IMR-90 (cell line): Measurements from ENCODE around the gene SERPINF2. TPM values are rescaled to one million over a fixed set of nuclear protein-coding genes. Genes with fewer than 3 reads are reported as not detected.

Experiments
- ATAC-seq: fragments of 200-7000 bp; cut with Tn5 transposase; 2 replicates; pipeline ENCODE4 v1.9.1; 2020; ENCODE audit warnings: low read depth, mild to moderate bottlenecking, moderate library complexity
- BruUV-seq: library from RNA; stranded (reverse); fragments of 400-500 nt; replicated peaks from 2 replicates; lab custom pipeline; 2021; lab: Mats Ljungman, UMichigan
- CTCF ChIA-PET: fragments of 300-600 bp; formaldehyde crosslinking; extraction: SDS; loops from one replicate; lab custom pipeline; 2021; ENCODE audit warnings: antibody characterized with exemption; lab: Yijun Ruan, JAX
- POLR2A ChIA-PET: fragments of 300-600 bp; sonication (Branson Sonifier 250); formaldehyde crosslinking; loops from one replicate; lab custom pipeline; 2022; ENCODE audit warnings: antibody characterized with exemption; ENCODE audit not compliant: unreplicated experiment; lab: Charles Lee
- DNase-seq: peaks from one replicate; pipeline ENCODE4 v3.0.0; 2013
- H2AFZ ChIP-seq: replicated peaks from 2 replicates; pipeline ENCODE3; 2013; ENCODE audit warnings: low read length, mild to moderate bottlenecking; ENCODE audit not compliant: poor library complexity
- H2AK5ac ChIP-seq: 2 replicates; pipeline ENCODE4 v1.6.1; 2013; ENCODE audit warnings: low read depth, low read length, inconsistent platforms
- H2AK9ac ChIP-seq: replicated peaks from 2 replicates; pipeline ENCODE3; 2013; ENCODE audit warnings: mild to moderate bottlenecking, low read depth, low read length, moderate library complexity; ENCODE audit not compliant: poor library complexity
- H2BK120ac ChIP-seq: 2 replicates; pipeline ENCODE4 v1.6.1; 2013; ENCODE audit warnings: low read depth, low read length, inconsistent platforms
- H2BK15ac ChIP-seq: 3 replicates; pipeline ENCODE4 v1.6.1; 2013; ENCODE audit warnings: low read depth, low read length, inconsistent platforms
- H2BK20ac ChIP-seq: 2 replicates; pipeline ENCODE4 v1.6.1; 2013; ENCODE audit warnings: low read depth, mild to moderate bottlenecking, inconsistent platforms, low read length, moderate library complexity
- H2BK5ac ChIP-seq: 2 replicates; pipeline ENCODE4 v1.6.1; 2013; ENCODE audit warnings: mild to moderate bottlenecking, low read depth, low read length, inconsistent platforms; ENCODE audit not compliant: poor library complexity, severe bottlenecking
- H3K14ac ChIP-seq: replicated peaks from 2 replicates; pipeline ENCODE4 v1.6.1; 2013; ENCODE audit warnings: low read depth, low read length, inconsistent platforms
- H3K18ac ChIP-seq: 2 replicates; pipeline ENCODE4 v1.6.1; 2013; ENCODE audit warnings: low read depth, low read length, control low read depth
- H3K23ac ChIP-seq: 2 replicates; pipeline ENCODE4 v1.6.1; 2013; ENCODE audit warnings: low read depth, low read length, inconsistent platforms
- H3K27ac ChIP-seq: 2 replicates; pipeline ENCODE4 v1.5.1; 2013; ENCODE audit warnings: mild to moderate bottlenecking, control low read depth, low read length; ENCODE audit not compliant: insufficient read depth
- H3K27me3 ChIP-seq: 2 replicates; pipeline ENCODE4 v1.6.1; 2013; ENCODE audit warnings: low read length; ENCODE audit not compliant: control insufficient read depth, insufficient read depth
- H3K36me3 ChIP-seq: 2 replicates; pipeline ENCODE4 v1.6.1; 2013; ENCODE audit warnings: low read length, mixed read lengths; ENCODE audit not compliant: control insufficient read depth, insufficient read depth
- H3K4ac ChIP-seq: 2 replicates; pipeline ENCODE4 v1.6.1; 2013; ENCODE audit warnings: low read depth, low read length, inconsistent platforms
- H3K4me1 ChIP-seq: 2 replicates; pipeline ENCODE4 v1.6.1; 2013; ENCODE audit warnings: low read length, mixed read lengths; ENCODE audit not compliant: control insufficient read depth, insufficient read depth
- H3K4me2 ChIP-seq: 2 replicates; pipeline ENCODE4 v1.6.1; 2013; ENCODE audit warnings: low read depth, mild to moderate bottlenecking, control low read depth, low read length, moderate library complexity
- H3K4me3 ChIP-seq: 2 replicates; pipeline ENCODE4 v1.5.1; 2013; ENCODE audit warnings: low read depth, mild to moderate bottlenecking, control low read depth, low read length, moderate library complexity; ENCODE audit not compliant: insufficient read depth
- H3K56ac ChIP-seq: 2 replicates; pipeline ENCODE4 v1.6.1; 2013; ENCODE audit warnings: low read length, inconsistent platforms; ENCODE audit not compliant: insufficient read depth; ENCODE audit errors: extremely low read depth
- H3K79me1 ChIP-seq, 2 experiments: 2 replicates each; pipeline ENCODE4 v1.6.1; 2013; ENCODE audit warnings: low read length in 2 of 2, inconsistent platforms in 1 of 2, low read depth in 1 of 2
- H3K9ac ChIP-seq: 2 replicates; pipeline ENCODE4 v1.6.1; 2013; ENCODE audit warnings: low read depth, low read length, control low read depth
- H3K9me1 ChIP-seq: 2 replicates; pipeline ENCODE4 v1.6.1; 2013; ENCODE audit warnings: low read length, inconsistent platforms; ENCODE audit not compliant: insufficient read depth
- H3K9me3 ChIP-seq: 2 replicates; pipeline ENCODE4 v1.6.1; 2013; ENCODE audit warnings: low read length; ENCODE audit not compliant: control insufficient read depth, insufficient read depth
- H4K20me1 ChIP-seq: 2 replicates; pipeline ENCODE4 v1.6.1; 2013; ENCODE audit warnings: low read length, inconsistent platforms; ENCODE audit not compliant: insufficient read depth
- H4K5ac ChIP-seq: 2 replicates; pipeline ENCODE4 v1.6.1; 2013; ENCODE audit warnings: mild to moderate bottlenecking, low read depth, low read length, control low read depth
- H4K8ac ChIP-seq, 2 experiments: 2 replicates each; pipeline ENCODE4 v1.6.1; 2013; ENCODE audit warnings: low read depth in 2 of 2, low read length in 2 of 2, control low read depth in 1 of 2, inconsistent platforms in 1 of 2
- H4K91ac ChIP-seq: 2 replicates; pipeline ENCODE4 v1.6.1; 2013; ENCODE audit warnings: low read depth, low read length, inconsistent platforms; ENCODE audit not compliant: insufficient read depth
- BHLHE40 ChIP-seq: fragments of 150-350 bp; IDR thresholded peaks from 2 replicates; pipeline ENCODE4 v1.6.1; 2016; ENCODE audit warnings: mild to moderate bottlenecking, low read depth, low read length
- CEBPB ChIP-seq: IDR thresholded peaks from 2 replicates; pipeline ENCODE4 v1.6.1; 2012; ENCODE audit warnings: low read depth, low read length, improper control_type of control experiment
- CHD1 ChIP-seq: IDR thresholded peaks from 2 replicates; pipeline ENCODE4 v1.6.1; 2012; ENCODE audit warnings: low read depth, low read length, improper control_type of control experiment
- FOS ChIP-seq: fragments of 150-350 bp; IDR thresholded peaks from 2 replicates; pipeline ENCODE4 v1.6.1; 2016; ENCODE audit warnings: low read depth, low read length
- MAZ ChIP-seq: IDR thresholded peaks from 2 replicates; pipeline ENCODE4 v1.6.1; 2012; ENCODE audit warnings: low read depth, mild to moderate bottlenecking, low read length, improper control_type of control experiment, moderate library complexity, borderline replicate concordance
- MXI1 ChIP-seq: IDR thresholded peaks from 2 replicates; pipeline ENCODE4 v1.6.1; 2012; ENCODE audit warnings: low read depth, mild to moderate bottlenecking, low read length, moderate library complexity, borderline replicate concordance
- RAD21 ChIP-seq: IDR thresholded peaks from 2 replicates; pipeline ENCODE4 v1.6.1; 2012; ENCODE audit warnings: low read length, improper control_type of control experiment
- RCOR1 ChIP-seq: IDR thresholded peaks from 2 replicates; pipeline ENCODE4 v1.6.1; 2012; ENCODE audit warnings: mild to moderate bottlenecking, low read length, improper control_type of control experiment; ENCODE audit not compliant: insufficient replicate concordance
- WGBS, 2 experiments: methylation state at CpG; one replicate each; pipeline versions ENCODE4 v1.1.5 to v1.1.7; 2013; ENCODE audit warnings: missing lambda C conversion rate in 2 of 2; ENCODE audit not compliant: insufficient read length in 1 of 2; ENCODE audit errors: extremely low coverage in 2 of 2; 5-methylcytosine and 5-hydroxymethylcytosine counted together
- dilution Hi-C: fragments of 300-500 bp; cut with HindIII; formaldehyde crosslinking; loops from one replicate; pipeline ENCODE4 v1.14.3; 2018; ENCODE audit warnings: low sequenced_read_pairs; ENCODE audit not compliant: unreplicated experiment
- in situ Hi-C: fragments of 300-500 bp; cut with MboI; formaldehyde crosslinking; loops from 3 replicates; pipeline ENCODE4 v1.14.3; 2019; ENCODE audit warnings: low sequenced_read_pairs, inconsistent platforms, mixed read lengths
- intact Hi-C: fragments of 100-400 bp; cut with micrococcal nuclease; formaldehyde crosslinking; loops from 2 replicates; pipeline ENCODE4 v1.10.0; 2022
- polyA plus RNA-seq, 3 experiments: library from polyadenylated mRNA; depleted of rRNA; stranded (reverse); fragments of >200 nt; gene quantifications; 2 replicates each; pipeline ENCODE4 v1.2.3, GENCODE V29; 2012; ENCODE audit warnings: low replicate concordance in 1 of 3
- total RNA-seq: library from RNA; depleted of rRNA; stranded (reverse); fragments of >200 nt; gene quantifications from 2 replicates; pipeline ENCODE4 v1.2.3, GENCODE V29; 2012
- TF ChIP-seq, protein P1 (sequence below): fragments of 150-350 bp; IDR thresholded peaks from 2 replicates; pipeline ENCODE4 v1.6.1; 2017; ENCODE audit warnings: mild to moderate bottlenecking, antibody characterized with exemption, low read length, low read depth
- TF ChIP-seq, protein P2 (sequence below): conservative IDR thresholded peaks from 2 replicates; pipeline ENCODE4 v1.5.1; 2012; ENCODE audit warnings: mild to moderate bottlenecking, low read depth, low read length, improper control_type of control experiment

SERPINF2 gene
- total and polyA plus RNA-seq, 2 of the 4 experiments (the other 2 are of a cell fraction): not detected

DNA sequence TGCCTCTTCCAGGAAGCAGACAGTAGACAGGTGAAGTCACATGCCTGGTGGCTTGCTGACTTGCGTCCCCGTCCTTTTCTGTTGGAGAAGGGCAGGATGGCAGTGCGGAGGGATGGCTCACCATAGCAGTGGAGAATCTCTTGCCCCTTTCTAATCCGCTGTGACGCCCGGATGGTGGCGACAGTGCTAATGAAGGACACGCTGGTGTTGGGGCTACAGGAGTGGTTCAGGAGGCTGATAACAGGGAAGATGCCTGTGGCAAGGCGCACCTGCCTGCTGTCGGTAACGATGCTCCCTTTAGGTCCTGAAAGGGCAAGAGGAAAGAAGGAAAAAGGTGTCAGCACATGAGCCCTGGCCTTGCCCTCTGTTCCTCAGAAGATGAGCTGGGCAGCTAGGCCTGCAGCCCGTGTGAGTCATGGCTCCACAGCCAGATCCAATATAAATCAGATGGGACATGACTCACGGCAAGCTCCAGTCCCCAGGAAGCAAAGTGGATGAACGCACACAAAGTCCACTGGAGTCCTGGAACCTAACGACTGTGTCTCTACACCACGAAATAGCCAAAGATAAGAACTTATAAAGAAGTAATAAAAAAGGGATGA is 44.7 kb downstream of the SERPINF2 start:
- H3K23ac ChIP-seq: peak overlapping the region; percentile 87
- H3K18ac ChIP-seq: peak overlapping the region; percentile 62
- 100% methylated on average over 1 of the region's 16 CpGs; no CpG with 5 or more reads in 1 of the 2 experiments for WGBS, 2 experiments
- peak; percentile 29; the same call in 1 of the 2 replicates for TF ChIP-seq MAZ
- peak; percentile 84 for TF ChIP-seq BHLHE40
- TF ChIP-seq, protein P1, sequence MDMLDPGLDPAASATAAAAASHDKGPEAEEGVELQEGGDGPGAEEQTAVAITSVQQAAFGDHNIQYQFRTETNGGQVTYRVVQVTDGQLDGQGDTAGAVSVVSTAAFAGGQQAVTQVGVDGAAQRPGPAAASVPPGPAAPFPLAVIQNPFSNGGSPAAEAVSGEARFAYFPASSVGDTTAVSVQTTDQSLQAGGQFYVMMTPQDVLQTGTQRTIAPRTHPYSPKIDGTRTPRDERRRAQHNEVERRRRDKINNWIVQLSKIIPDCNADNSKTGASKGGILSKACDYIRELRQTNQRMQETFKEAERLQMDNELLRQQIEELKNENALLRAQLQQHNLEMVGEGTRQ: no peak
- peak; percentile 51 for TF ChIP-seq RCOR1
- peak; percentile 99 for TF ChIP-seq FOS
- peak; percentile 36; the same call in 1 of the 2 replicates for TF ChIP-seq MXI1
- TF ChIP-seq, protein P2, sequence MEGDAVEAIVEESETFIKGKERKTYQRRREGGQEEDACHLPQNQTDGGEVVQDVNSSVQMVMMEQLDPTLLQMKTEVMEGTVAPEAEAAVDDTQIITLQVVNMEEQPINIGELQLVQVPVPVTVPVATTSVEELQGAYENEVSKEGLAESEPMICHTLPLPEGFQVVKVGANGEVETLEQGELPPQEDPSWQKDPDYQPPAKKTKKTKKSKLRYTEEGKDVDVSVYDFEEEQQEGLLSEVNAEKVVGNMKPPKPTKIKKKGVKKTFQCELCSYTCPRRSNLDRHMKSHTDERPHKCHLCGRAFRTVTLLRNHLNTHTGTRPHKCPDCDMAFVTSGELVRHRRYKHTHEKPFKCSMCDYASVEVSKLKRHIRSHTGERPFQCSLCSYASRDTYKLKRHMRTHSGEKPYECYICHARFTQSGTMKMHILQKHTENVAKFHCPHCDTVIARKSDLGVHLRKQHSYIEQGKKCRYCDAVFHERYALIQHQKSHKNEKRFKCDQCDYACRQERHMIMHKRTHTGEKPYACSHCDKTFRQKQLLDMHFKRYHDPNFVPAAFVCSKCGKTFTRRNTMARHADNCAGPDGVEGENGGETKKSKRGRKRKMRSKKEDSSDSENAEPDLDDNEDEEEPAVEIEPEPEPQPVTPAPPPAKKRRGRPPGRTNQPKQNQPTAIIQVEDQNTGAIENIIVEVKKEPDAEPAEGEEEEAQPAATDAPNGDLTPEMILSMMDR: no peak
- TF ChIP-seq RAD21: peak; percentile 10; the same call in 1 of the 2 replicates
- no peak; the same call in 1 of the 2 replicates for TF ChIP-seq CHD1
- no peak for TF ChIP-seq CEBPB
- H3K27me3 ChIP-seq: no peaks in the 10 kb centered on the region
- peak overlapping the region; percentile 18 to 96; a peak in 3 of 4 replicates for H4K8ac ChIP-seq
- peak overlapping the region; percentile 87 for H2BK20ac ChIP-seq
- peak overlapping the region; percentile 83 for H2AK9ac ChIP-seq
- peak overlapping the region; percentile 44; the same call in 1 of the 2 replicates for H3K56ac ChIP-seq
- peak overlapping the region; percentile 98 for H3K4ac ChIP-seq
- H4K5ac ChIP-seq: peak overlapping the region; percentile 45
- ATAC-seq (peak; percentile 92), DNase-seq (peak; percentile 96)
- H3K4me1 ChIP-seq: peaks cover 18% of the 10 kb centered on the region
- H3K9me1 ChIP-seq: peaks cover 4% of the 10 kb centered on the region
- dilution Hi-C loops (no loop called here), intact Hi-C loops (loop anchor here (5.0 to 10.0 kb wide), 2 partner anchors 120 to 213 kb away; no protein-coding TSS in a partner anchor), in situ Hi-C loops (loop anchor here (5.0 to 10.0 kb wide), 2 partner anchors 65 to 133 kb away; partner anchors contain the start of gene WDR81)
- H3K14ac ChIP-seq: peak overlapping the region; percentile 86
- BruUV-seq: no TSS peak
- peak overlapping the region; percentile 62 for H2AFZ ChIP-seq
- peak overlapping the region; percentile 87 for H4K91ac ChIP-seq
- H2BK15ac ChIP-seq: peak overlapping the region; percentile 52; the same call in 1 of the 3 replicates
- H3K27ac ChIP-seq: peak overlapping the region; percentile 82
- no peaks in the 10 kb centered on the region for H3K9me3 ChIP-seq
- H3K4me2 ChIP-seq: peak overlapping the region; percentile 15
- H3K79me1 ChIP-seq: peaks cover 5 to 33% of the 10 kb centered on the region in 2 experiments; a peak in 2 of 4 replicates
- peak overlapping the region; percentile 92 for H2BK5ac ChIP-seq
- H2BK120ac ChIP-seq: peak overlapping the region; percentile 85
- ChIA-PET POLR2A (interaction anchor here (0.6 to 1.6 kb wide), 3 partner anchors 42 to 73 kb away, joined by 3 to 10 read pairs (median 3); partner anchors contain the start of genes RPA1 and SMYD4), CTCF (interaction anchor here (0.9 kb wide), 1 partner anchor 108 kb away, joined by 3 read pairs; no protein-coding TSS in a partner anchor)
- H3K9ac ChIP-seq: peak overlapping the region; percentile 48
- no peak overlapping the region for H3K4me3 ChIP-seq
- peaks cover 8% of the 10 kb centered on the region for H3K36me3 ChIP-seq
- H4K20me1 ChIP-seq: peaks cover 4% of the 10 kb centered on the region; the same call in 1 of the 2 replicates
- H2AK5ac ChIP-seq: peak overlapping the region; percentile 99
